Esophagus muscularis mucosa (tissue), 4 donors: Measurements from ENCODE around the gene SCN3A. TPM values are rescaled to one million over a fixed set of nuclear protein-coding genes. Genes with fewer than 3 reads are reported as not detected.

Experiments used
- DNase-seq: peaks from one replicate; pipeline ENCODE4 v3.0.0-alpha.2; 2017; ENCODE audit errors: extremely low spot score
- H3K27ac ChIP-seq, 4 donors: fragments of 200-600 bp; sonication (generic); replicated peaks in 1 of 4; 1 replicate in 3 of 4; 2 replicates in 1 of 4; pipeline ENCODE4 v1.5.1; 2016 to 2019; ENCODE audit warnings: mild to moderate bottlenecking in 1 of 4
- H3K27me3 ChIP-seq, 4 donors: fragments of 200-600 bp; sonication (generic); one replicate each; pipeline versions ENCODE4 v1.5.1 to v1.6.0; 2016 to 2019
- H3K36me3 ChIP-seq, 4 donors: fragments of 200-600 bp; sonication (generic); one replicate each; pipeline ENCODE4 v1.5.1; 2016 to 2019
- H3K4me1 ChIP-seq, 4 donors: fragments of 200-600 bp; sonication (generic); one replicate each; pipeline ENCODE4 v1.5.1; 2016 to 2019
- H3K4me3 ChIP-seq, 4 donors: fragments of 200-600 bp; sonication (generic); 1 replicate in 2 of 4; 2 replicates in 2 of 4; pipeline ENCODE4 v1.5.1; 2016 to 2019; ENCODE audit warnings: mild to moderate bottlenecking in 4 of 4, moderate library complexity in 1 of 4
- H3K9me3 ChIP-seq, 4 donors: fragments of 200-600 bp; sonication (generic); 1 replicate in 3 of 4; 2 replicates in 1 of 4; pipeline ENCODE4 v1.5.1; 2016 to 2019
- EP300 ChIP-seq: sonication (generic); formaldehyde crosslinking; IDR thresholded peaks from one replicate; pipeline ENCODE4 v1.6.1; 2017; ENCODE audit warnings: antibody characterized with exemption
- POLR2A ChIP-seq: fragments of 450-650 bp; IDR thresholded peaks from one replicate; pipeline ENCODE4 v1.6.1; 2017; ENCODE audit warnings: antibody characterized with exemption, moderate library complexity, mild to moderate bottlenecking, low read depth
- POLR2AphosphoS5 ChIP-seq, 2 donors: sonication (generic); formaldehyde crosslinking; IDR thresholded peaks; one replicate each; pipeline ENCODE4 v1.6.1; 2017; ENCODE audit warnings: antibody characterized with exemption in 2 of 2
- WGBS: methylation state at CpG from one replicate; pipeline ENCODE4 v1.1.5; 2018; 5-methylcytosine and 5-hydroxymethylcytosine counted together
- intact Hi-C: fragments of 100-400 bp; cut with DNase I; formaldehyde crosslinking; loops from one replicate; pipeline ENCODE4 v1.15.1; 2023
- total RNA-seq, 4 donors: library from RNA; depleted of rRNA; stranded (reverse); fragments of >200 nt; gene quantifications; one replicate each; pipeline versions ENCODE4 v1.1.0 to v1.2.1, GENCODE V29; 2016
- TF ChIP-seq, protein P1 (sequence below), 3 experiments: fragments of 200-600 bp in 2 of 3; fragments of 450-650 bp in 1 of 3; sonication (generic) in 2 of 3; IDR thresholded peaks; one replicate each; pipeline ENCODE4 v1.5.1; 2017 to 2019; ENCODE audit warnings: antibody characterized with exemption in 3 of 3, mild to moderate bottlenecking in 2 of 3, moderate library complexity in 1 of 3

SCN3A gene
- total RNA-seq, 4 donors from 2014 or later: 1.2 to 2.1 (median 1.7) TPM

DNA sequence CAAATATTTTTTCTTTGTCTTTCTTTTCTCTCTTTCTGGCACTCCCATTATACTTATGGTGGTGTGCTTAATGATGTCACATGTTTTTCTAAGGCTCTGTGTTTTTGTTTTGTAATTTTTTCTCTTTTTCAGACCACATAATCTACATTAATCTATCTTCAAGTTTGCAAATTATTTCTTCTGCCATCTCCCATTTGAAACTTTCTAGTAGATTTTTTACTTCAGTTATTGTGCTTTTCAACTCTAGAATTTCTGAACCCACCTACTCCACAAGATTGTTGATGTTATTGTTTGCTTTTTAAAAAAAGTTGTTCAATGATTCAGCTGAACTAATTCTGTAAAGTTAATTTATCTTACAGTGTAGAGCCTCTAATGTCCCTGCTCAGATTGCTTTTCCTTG lies 121.4 kb downstream of the SCN3A start:
- peaks cover 0 to 8% (median 0%) of the 10 kb centered on the region in 4 donors for H3K9me3 ChIP-seq
- TF ChIP-seq EP300: no peak
- no peak overlapping the region for H3K27ac ChIP-seq
- H3K4me3 ChIP-seq: no peak overlapping the region
- no peaks in the 10 kb centered on the region for H3K36me3 ChIP-seq
- intact Hi-C loops: no loop called here
- H3K27me3 ChIP-seq: no peaks in the 10 kb centered on the region
- no peak for DNase-seq
- H3K4me1 ChIP-seq: no peaks in the 10 kb centered on the region

DNA sequence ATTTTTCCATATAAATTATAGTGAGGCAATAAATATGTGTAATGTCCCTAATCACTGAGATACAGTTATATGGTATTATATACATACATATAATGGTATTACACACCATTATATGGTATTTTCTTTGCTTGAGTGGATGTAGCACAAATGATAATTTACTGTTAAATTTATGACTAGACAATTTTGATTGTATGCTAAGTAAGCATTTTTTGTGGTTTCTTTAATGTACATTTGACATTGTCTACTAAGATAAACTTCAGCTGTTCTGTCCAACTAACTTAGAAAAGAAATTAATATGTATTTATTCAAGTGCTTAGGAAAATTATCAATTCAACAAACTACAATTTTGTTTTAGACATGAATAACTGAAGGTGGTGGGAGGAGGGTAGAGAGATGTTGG lies 122.6 kb downstream of the SCN3A start:
- Histone ChIP-seq H3K9me3 (peaks cover 0 to 8% (median 0%) of the 10 kb centered on the region in 4 donors), H3K36me3 (no peaks in the 10 kb centered on the region), H3K27me3 (no peaks in the 10 kb centered on the region), H3K27ac (no peak overlapping the region), H3K4me3 (no peak overlapping the region), H3K4me1 (no peaks in the 10 kb centered on the region)
- DNase-seq: no peak
- intact Hi-C loops: no loop called here
- TF ChIP-seq EP300: no peak
- TF ChIP-seq POLR2A: no peak
- no peak for TF ChIP-seq POLR2AphosphoS5 (IDR thresholded peaks at IDR 0.05)
- TF ChIP-seq, protein P1, sequence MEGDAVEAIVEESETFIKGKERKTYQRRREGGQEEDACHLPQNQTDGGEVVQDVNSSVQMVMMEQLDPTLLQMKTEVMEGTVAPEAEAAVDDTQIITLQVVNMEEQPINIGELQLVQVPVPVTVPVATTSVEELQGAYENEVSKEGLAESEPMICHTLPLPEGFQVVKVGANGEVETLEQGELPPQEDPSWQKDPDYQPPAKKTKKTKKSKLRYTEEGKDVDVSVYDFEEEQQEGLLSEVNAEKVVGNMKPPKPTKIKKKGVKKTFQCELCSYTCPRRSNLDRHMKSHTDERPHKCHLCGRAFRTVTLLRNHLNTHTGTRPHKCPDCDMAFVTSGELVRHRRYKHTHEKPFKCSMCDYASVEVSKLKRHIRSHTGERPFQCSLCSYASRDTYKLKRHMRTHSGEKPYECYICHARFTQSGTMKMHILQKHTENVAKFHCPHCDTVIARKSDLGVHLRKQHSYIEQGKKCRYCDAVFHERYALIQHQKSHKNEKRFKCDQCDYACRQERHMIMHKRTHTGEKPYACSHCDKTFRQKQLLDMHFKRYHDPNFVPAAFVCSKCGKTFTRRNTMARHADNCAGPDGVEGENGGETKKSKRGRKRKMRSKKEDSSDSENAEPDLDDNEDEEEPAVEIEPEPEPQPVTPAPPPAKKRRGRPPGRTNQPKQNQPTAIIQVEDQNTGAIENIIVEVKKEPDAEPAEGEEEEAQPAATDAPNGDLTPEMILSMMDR (IDR thresholded peaks at IDR 0.05): no peak

DNA sequence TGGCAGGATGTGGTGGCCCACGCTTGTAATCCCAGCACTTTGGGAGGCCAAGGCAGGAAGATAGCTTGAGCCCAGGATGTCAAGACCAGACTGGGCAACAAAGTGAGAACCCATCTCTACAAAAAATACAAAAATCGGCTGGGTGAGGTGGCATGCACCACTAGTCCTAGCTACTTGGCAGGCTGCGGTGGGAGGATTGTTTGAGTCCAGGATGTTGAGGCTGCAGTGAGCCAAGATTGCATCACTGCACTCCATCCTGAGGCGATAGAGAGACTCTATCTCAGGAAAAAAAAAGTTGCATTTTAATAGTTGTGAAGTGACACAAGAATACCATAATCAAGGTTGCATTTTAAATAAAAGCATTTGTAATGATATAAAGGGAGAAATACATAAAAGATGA lies 124.4 kb downstream of the SCN3A start:
- TF ChIP-seq POLR2A (no peak), POLR2AphosphoS5 (IDR thresholded peaks at IDR 0.05) (no peak)
- TF ChIP-seq, protein P1 (IDR thresholded peaks at IDR 0.05): no peak
- Histone ChIP-seq H3K27me3 (no peaks in the 10 kb centered on the region), H3K36me3 (no peaks in the 10 kb centered on the region), H3K9me3 (peaks cover 0 to 8% (median 4%) of the 10 kb centered on the region in 4 donors), H3K27ac (no peak overlapping the region), H3K4me1 (no peaks in the 10 kb centered on the region), H3K4me3 (no peak overlapping the region)
- intact Hi-C loops: no loop called here
- no peak for DNase-seq
- 74% methylated on average over 4 of the region's 4 CpGs for WGBS

DNA sequence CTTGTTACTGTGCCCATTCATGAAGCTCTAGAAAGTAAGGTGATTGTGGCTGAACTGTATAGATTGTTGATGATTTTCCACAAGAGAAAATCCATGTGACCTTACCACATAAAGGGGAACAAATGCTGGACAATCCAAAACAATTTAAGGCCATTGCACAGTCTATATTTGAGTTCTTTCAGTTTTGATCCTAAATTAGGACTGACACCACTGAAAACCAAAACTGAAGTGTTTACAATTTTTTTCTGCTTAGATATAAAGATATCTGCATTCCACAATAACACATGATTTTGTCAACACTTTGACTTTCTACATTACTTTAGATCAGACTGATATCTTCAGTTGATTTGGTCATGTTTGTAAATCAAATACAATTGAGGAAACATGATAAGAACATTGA lies 124.9 kb downstream of the SCN3A start:
- no peak overlapping the region for H3K4me3 ChIP-seq
- peaks cover 0 to 12% (median 4%) of the 10 kb centered on the region in 4 donors for H3K9me3 ChIP-seq
- no peak overlapping the region for H3K27ac ChIP-seq
- H3K36me3 ChIP-seq: no peaks in the 10 kb centered on the region
- TF ChIP-seq POLR2AphosphoS5 (IDR thresholded peaks at IDR 0.05) (no peak), EP300 (no peak), POLR2A (no peak)
- TF ChIP-seq, protein P1 (IDR thresholded peaks at IDR 0.05): no peak
- H3K4me1 ChIP-seq: no peaks in the 10 kb centered on the region
- no peaks in the 10 kb centered on the region for H3K27me3 ChIP-seq
- DNase-seq: no peak
- intact Hi-C loops: no loop called here

DNA sequence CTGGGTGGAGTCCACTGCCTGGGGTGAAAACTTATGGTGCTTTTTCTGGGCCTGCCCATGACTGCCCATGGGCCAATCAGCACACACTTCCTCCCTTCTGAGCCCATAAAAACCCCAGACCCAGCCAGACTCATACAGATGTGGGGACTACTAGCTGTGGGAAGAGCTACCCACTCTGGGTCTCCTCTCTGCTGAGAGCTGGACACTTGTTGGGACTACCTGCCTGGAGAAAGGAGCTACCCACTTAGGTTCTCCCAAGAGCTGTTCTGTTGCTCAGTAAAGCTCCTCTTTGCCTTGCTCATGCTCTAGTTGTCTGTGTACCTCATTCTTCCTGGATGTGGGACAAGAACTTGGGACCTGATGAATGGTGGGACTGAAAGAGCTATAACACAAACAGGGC lies 129.0 kb downstream of the SCN3A start:
- H3K27me3 ChIP-seq: no peaks in the 10 kb centered on the region
- DNase-seq: no peak
- no peak for TF ChIP-seq POLR2A
- no peak for TF ChIP-seq EP300
- TF ChIP-seq, protein P1 (IDR thresholded peaks at IDR 0.05): no peak
- TF ChIP-seq POLR2AphosphoS5 (IDR thresholded peaks at IDR 0.05): no peak
- no peak overlapping the region for H3K4me3 ChIP-seq
- H3K4me1 ChIP-seq: no peaks in the 10 kb centered on the region
- no peaks in the 10 kb centered on the region for H3K36me3 ChIP-seq
- no peak overlapping the region for H3K27ac ChIP-seq
- intact Hi-C loops: no loop called here
- peaks cover 0 to 12% (median 0%) of the 10 kb centered on the region in 4 donors for H3K9me3 ChIP-seq
